Upper lobe of right lung (tissue), 1 donor: ENCODE data around the gene UTP14C. TPM values are rescaled to one million over a fixed set of nuclear protein-coding genes. Genes with fewer than 3 reads are reported as not detected.

Experiments
- ATAC-seq: fragments of 200-7000 bp; cut with Tn5 transposase; one replicate; pipeline ENCODE4 v1.9.1; 2020; ENCODE audit warnings: mild to moderate bottlenecking, moderate library complexity
- DNase-seq: peaks from one replicate; pipeline ENCODE4 v3.0.0-alpha.2; 2020
- H3K27ac ChIP-seq: fragments of 200-600 bp; one replicate; pipeline ENCODE4 v1.8.0; 2022
- H3K27me3 ChIP-seq: fragments of 200-600 bp; one replicate; pipeline ENCODE4 v1.8.0; 2022; ENCODE audit warnings: mild to moderate bottlenecking
- H3K36me3 ChIP-seq: fragments of 200-600 bp; one replicate; pipeline ENCODE4 v1.8.0; 2022
- H3K4me1 ChIP-seq: fragments of 200-600 bp; one replicate; pipeline ENCODE4 v1.8.0; 2022
- H3K4me3 ChIP-seq: fragments of 200-600 bp; one replicate; pipeline ENCODE4 v1.8.0; 2022; ENCODE audit warnings: mild to moderate bottlenecking
- H3K9me3 ChIP-seq: fragments of 200-600 bp; one replicate; pipeline ENCODE4 v1.8.0; 2022
- intact Hi-C: fragments of 100-400 bp; cut with DNase I; formaldehyde crosslinking; loops from one replicate; pipeline ENCODE4 v1.11.0; 2022
- total RNA-seq: library from RNA; stranded (reverse); fragmentation: NEBNext Ultra II Directional; extraction: Animal tissue kit (Norgen Biotek cat#: 25700); gene quantifications from one replicate; pipeline ENCODE4 v1.2.1, GENCODE V29; 2021
- TF ChIP-seq, protein P1 (sequence below): fragments of 200-600 bp; IDR thresholded peaks from one replicate; pipeline ENCODE4 v1.8.0; 2022; ENCODE audit warnings: antibody characterized with exemption
- donor health status: DM: no; HTN: yes; CAD: no; lungs with severe emphysema.

The UTP14C gene
- total RNA-seq, 1 donor from 2014 or later, result 20.5 TPM

DNA sequence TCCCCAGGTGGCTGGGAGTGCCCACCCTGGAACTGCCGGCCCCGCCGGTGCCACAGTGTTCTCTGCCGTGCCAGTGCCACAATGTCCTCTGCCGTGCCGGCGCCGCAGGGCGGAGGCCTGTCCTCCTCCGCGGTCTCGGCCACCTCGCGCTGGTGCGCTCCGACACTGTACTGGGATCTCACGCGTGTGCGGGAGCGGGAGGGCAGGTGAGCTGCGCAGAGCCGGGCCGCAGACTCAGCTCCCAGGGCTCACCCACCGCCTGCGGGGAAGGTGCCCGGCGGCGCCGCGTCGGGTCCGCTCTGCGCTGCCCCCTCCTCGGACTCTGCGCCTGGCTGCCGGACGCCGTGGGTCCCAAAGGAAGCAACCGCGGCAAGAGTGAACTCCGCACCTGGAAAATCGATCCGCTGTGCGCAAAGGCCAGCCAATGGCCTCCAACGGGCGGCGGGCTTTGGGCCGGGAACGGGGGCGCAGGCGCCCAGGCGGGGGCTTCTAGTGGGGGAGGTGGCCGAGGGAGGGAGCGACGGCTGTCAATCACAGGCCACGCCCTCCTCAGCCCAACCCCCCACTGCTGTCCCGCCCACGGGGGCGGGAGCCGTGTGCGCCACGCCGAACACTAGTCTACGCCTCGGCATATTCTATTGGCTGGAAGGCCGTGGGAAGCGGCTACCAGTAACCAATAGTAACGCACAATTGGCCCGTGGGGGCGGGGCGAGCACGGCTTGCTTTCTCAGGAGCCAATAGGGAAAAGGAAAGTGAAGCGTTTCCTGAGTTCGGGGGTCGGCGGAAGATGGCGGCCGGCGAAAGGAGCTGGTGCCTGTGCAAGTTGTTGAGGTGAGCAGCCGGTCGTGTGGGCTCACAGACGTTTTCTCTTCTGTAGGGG, 12.6 kb upstream of the UTP14C start, which contains the start of gene ALG11:
Gene ALG11 (plus strand): TSS at position 767 of the 880 bp plus-strand sequence. CDS start 21 bp downstream, at position 788.
- peaks cover 18% of the 10 kb centered on the region for H3K4me1 ChIP-seq
- intact Hi-C loops, result no loop called here
- ATAC-seq (peak; percentile 100), DNase-seq (peak; percentile 100)
- peak within 1 kb of the TSS; percentile 84 for H3K4me3 ChIP-seq
- no peaks in the 10 kb centered on the region for H3K27me3 ChIP-seq
- H3K9me3 ChIP-seq, result no peaks in the 10 kb centered on the region
- H3K36me3 ChIP-seq, result no peaks in the 10 kb centered on the region
- peak within 1 kb of the TSS; percentile 83 for H3K27ac ChIP-seq
- TF ChIP-seq, protein P1, sequence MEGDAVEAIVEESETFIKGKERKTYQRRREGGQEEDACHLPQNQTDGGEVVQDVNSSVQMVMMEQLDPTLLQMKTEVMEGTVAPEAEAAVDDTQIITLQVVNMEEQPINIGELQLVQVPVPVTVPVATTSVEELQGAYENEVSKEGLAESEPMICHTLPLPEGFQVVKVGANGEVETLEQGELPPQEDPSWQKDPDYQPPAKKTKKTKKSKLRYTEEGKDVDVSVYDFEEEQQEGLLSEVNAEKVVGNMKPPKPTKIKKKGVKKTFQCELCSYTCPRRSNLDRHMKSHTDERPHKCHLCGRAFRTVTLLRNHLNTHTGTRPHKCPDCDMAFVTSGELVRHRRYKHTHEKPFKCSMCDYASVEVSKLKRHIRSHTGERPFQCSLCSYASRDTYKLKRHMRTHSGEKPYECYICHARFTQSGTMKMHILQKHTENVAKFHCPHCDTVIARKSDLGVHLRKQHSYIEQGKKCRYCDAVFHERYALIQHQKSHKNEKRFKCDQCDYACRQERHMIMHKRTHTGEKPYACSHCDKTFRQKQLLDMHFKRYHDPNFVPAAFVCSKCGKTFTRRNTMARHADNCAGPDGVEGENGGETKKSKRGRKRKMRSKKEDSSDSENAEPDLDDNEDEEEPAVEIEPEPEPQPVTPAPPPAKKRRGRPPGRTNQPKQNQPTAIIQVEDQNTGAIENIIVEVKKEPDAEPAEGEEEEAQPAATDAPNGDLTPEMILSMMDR, result no peak

DNA sequence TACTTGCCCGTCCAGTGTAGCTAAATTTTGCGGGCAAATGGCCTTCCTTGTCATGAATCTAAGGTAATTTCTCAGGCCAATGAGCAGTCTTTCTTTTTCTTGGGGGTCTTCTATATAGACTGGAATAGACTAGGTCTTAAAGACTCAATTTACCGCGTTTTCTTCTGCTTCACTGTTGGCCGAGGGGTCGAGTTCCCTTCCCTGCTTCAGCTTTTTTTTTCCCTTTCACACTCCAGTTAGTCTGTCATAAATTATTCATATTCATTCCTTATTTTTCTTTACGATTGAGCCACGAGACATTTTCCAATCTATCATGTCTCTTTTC, 12.0 kb upstream of the UTP14C start:
- Histone ChIP-seq H3K27me3 (no peaks in the 10 kb centered on the region), H3K4me3 (peak overlapping the region; percentile 84), H3K9me3 (no peaks in the 10 kb centered on the region), H3K36me3 (no peaks in the 10 kb centered on the region), H3K27ac (peak overlapping the region; percentile 83), H3K4me1 (peaks cover 18% of the 10 kb centered on the region)
- no peak for ATAC-seq
- intact Hi-C loops, result no loop called here
- no peak for DNase-seq
- TF ChIP-seq, protein P1, result no peak

DNA sequence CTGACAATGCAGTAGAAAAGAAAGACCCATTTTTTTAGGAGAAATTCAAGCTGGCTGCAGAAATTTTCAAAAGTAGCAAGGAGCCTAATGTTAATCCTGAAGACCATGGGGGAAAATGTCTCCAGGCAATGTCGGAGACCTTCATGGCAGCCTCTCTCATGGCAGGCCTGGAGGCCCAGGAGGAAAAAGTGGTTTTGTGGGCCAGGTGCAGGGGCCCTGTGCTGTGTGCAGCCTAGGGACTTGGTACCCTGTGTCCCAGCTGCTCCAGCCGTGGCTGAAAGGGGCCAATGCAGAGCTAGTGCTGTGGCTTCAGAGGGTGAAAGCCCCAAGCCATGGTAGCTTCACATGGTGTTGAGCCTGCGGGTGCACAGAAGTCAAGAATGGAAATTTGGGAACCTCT, 8.2 kb upstream of the UTP14C start:
- Histone ChIP-seq H3K27me3 (no peaks in the 10 kb centered on the region), H3K27ac (no peak overlapping the region), H3K9me3 (no peaks in the 10 kb centered on the region), H3K36me3 (peaks cover 21% of the 10 kb centered on the region), H3K4me3 (no peak overlapping the region), H3K4me1 (peaks cover 13% of the 10 kb centered on the region)
- DNase-seq (no peak), ATAC-seq (no peak)
- intact Hi-C loops, result no loop called here
- TF ChIP-seq, protein P1, result no peak

DNA sequence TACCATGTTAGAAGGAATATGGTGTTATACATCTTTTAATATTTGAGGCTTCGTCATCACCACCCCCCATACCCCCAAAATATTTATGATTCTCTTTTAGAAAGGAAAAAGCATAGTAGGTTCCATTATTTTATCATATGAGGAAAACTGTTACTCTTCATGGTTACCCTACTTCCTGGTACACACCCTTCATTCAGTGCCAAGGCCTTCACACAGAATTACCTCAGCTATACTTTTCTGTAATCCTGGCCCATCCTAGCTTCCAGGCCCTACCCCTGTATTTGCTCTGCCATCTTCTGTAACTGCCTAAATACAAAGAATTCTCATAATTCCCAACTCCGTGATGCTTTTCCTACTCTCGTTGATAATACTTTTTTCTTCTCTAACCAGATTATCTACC, 4.3 kb upstream of the UTP14C start:
- peaks cover 46% of the 10 kb centered on the region for H3K36me3 ChIP-seq
- DNase-seq, result no peak
- H3K27me3 ChIP-seq, result no peaks in the 10 kb centered on the region
- no peak overlapping the region for H3K4me3 ChIP-seq
- H3K27ac ChIP-seq, result no peak overlapping the region
- no peaks in the 10 kb centered on the region for H3K9me3 ChIP-seq
- no peaks in the 10 kb centered on the region for H3K4me1 ChIP-seq
- no peak for ATAC-seq
- intact Hi-C loops, result no loop called here
- TF ChIP-seq, protein P1, result no peak

DNA sequence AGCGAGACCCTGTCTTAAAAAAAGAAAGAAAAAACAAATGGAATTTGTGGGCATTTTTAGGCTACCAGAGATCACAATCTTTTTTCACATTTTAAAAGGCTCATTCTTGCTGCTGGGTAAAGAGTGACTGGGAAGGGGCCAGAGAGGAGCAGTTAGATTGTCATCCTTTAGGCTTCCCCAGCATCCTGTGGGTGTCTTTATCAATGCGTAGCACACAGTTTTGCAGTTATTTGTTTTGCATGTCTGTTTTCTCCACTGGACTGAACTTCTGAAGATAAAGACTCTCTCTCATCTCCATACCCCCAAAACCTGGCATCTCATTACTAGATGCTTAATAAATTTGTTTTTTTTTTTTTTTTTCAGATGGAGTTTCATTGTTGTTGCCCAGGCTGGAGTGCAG, 2.1 kb upstream of the UTP14C start:
- intact Hi-C loops, result no loop called here
- no peak for ATAC-seq
- H3K27me3 ChIP-seq, result no peaks in the 10 kb centered on the region
- TF ChIP-seq, protein P1, result no peak
- no peak overlapping the region for H3K27ac ChIP-seq
- DNase-seq, result no peak
- H3K4me3 ChIP-seq, result no peak overlapping the region
- no peaks in the 10 kb centered on the region for H3K9me3 ChIP-seq
- H3K4me1 ChIP-seq, result no peaks in the 10 kb centered on the region
- H3K36me3 ChIP-seq, result peaks cover 50% of the 10 kb centered on the region
